HG03064 (cell line): ENCODE measurements around the gene PRAMEF18.
"Not testable (repeated sequence)": the region's sequence is repeated elsewhere in the genome, so short reads cannot be mapped to it uniquely, and the experiment has no call there.

Source experiments
- ATAC-seq: cut with Tn5 transposase; IDR thresholded peaks from one replicate; pipeline ENCODE4 v1.9.1; 2021; ENCODE audit warnings: low read depth; ENCODE audit not compliant: unreplicated experiment

PRAMEF18 gene

DNA sequence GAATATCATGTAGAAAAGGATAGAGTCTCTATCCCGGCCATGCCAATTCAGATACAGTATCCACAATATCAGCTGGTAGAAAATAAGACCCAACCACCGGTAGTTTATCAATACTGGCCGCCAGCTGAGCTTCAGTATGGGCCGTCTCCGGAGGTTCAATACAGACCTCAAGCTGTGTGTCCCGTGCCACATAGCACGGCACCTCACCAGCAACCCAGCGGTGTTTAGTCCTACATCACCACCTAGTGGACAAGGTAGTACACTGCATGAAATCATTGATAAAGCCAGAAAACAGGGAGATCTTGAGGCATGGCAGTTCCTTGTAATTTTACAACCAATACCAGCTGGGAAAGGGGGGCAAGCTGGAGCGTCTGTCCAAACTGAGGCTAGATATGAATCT, 17.2 kb downstream of the PRAMEF18 start:
- ATAC-seq: not testable (repeated sequence)

- not testable (repeated sequence) for ATAC-seq
Measured at GRCh38 chr1:13201309-13201708, 24.6 kb downstream of the PRAMEF18 start, which contains the start of gene PRAMEF13. Gene PRAMEF13 (minus strand): TSS chr1:13201409. CDS start chr1:13199589, 1,820 bp downstream.
